HepG2 (cell line): Measurements from ENCODE around the gene AGO4. TPM values are rescaled to one million over a fixed set of nuclear protein-coding genes. Genes with fewer than 3 reads are reported as not detected.

Experiments
- HNRNPL ChIP-seq: fragments of 200-400 bp; formaldehyde crosslinking; IDR thresholded peaks from 2 replicates; pipeline ENCODE4 v1.6.1; 2017; ENCODE audit warnings: mild to moderate bottlenecking, low read depth, low read length
- HOXA3 ChIP-seq: sonication (generic); formaldehyde crosslinking; IDR thresholded peaks from 2 replicates; pipeline ENCODE4 v1.5.0; 2020; ENCODE audit warnings: missing genetic modification reagents
- KDM5B ChIP-seq: sonication (generic); formaldehyde crosslinking; IDR thresholded peaks from 2 replicates; pipeline ENCODE4 v1.4.0; 2020; ENCODE audit warnings: missing genetic modification reagents, mild to moderate bottlenecking, borderline replicate concordance
- NONO ChIP-seq, 2 experiments: fragments of 450-650 bp in 1 of 2; sonication (generic) in 1 of 2; formaldehyde crosslinking in 1 of 2; IDR thresholded peaks in 1 of 2; conservative IDR thresholded peaks in 1 of 2; 2 replicates each; pipeline versions ENCODE4 v1.6.1 to v1.8.0; 2017 to 2022; ENCODE audit warnings: mild to moderate bottlenecking in 1 of 2, missing genetic modification reagents in 1 of 2, moderate library complexity in 1 of 2
- PCBP1 ChIP-seq: fragments of 200-400 bp; formaldehyde crosslinking; IDR thresholded peaks from 2 replicates; pipeline ENCODE4 v1.6.1; 2017; ENCODE audit warnings: mild to moderate bottlenecking, low read depth, low read length, borderline replicate concordance
- PHF8 ChIP-seq: sonication (generic); formaldehyde crosslinking; IDR thresholded peaks from 2 replicates; pipeline ENCODE4 v1.5.0; 2020; ENCODE audit warnings: missing genetic modification reagents
- REPIN1 ChIP-seq: sonication (generic); formaldehyde crosslinking; IDR thresholded peaks from 2 replicates; pipeline ENCODE4 v1.8.0; 2022; ENCODE audit warnings: missing genetic modification reagents, low read depth, mild to moderate bottlenecking, borderline replicate concordance
- RFX3 ChIP-seq: IDR thresholded peaks from 2 replicates; pipeline ENCODE4 v1.6.1; 2016; ENCODE audit warnings: missing biosample characterization, missing genetic modification reagents
- SAP130 ChIP-seq: IDR thresholded peaks from 2 replicates; pipeline ENCODE4 v1.6.1; 2016; ENCODE audit warnings: low read depth
- SKI ChIP-seq: fragments of 450-650 bp; IDR thresholded peaks from one replicate; pipeline ENCODE4 v1.6.1; 2018; ENCODE audit warnings: mild to moderate bottlenecking; ENCODE audit not compliant: partially characterized antibody
- ZBTB7A ChIP-seq: sonication (generic); formaldehyde crosslinking; IDR thresholded peaks from 2 replicates; pipeline ENCODE4 v1.8.0; 2022; ENCODE audit warnings: mild to moderate bottlenecking, missing genetic modification reagents
- ZFX ChIP-seq: sonication (generic); formaldehyde crosslinking; IDR thresholded peaks from 2 replicates; pipeline ENCODE4 v1.4.0; 2020; ENCODE audit warnings: mild to moderate bottlenecking, low read depth, missing genetic modification reagents, moderate library complexity
- ZNF441 ChIP-seq: sonication (generic); formaldehyde crosslinking; IDR thresholded peaks from 2 replicates; pipeline ENCODE4 v1.7.0; 2021; ENCODE audit warnings: missing genetic modification reagents, borderline replicate concordance
- ZNF788 ChIP-seq: sonication (generic); formaldehyde crosslinking; IDR thresholded peaks from 2 replicates; pipeline ENCODE4 v1.5.0; 2020; ENCODE audit warnings: mild to moderate bottlenecking, missing genetic modification reagents, borderline replicate concordance
- ZNF883 ChIP-seq: sonication (generic); formaldehyde crosslinking; IDR thresholded peaks from 2 replicates; pipeline ENCODE4 v1.5.1; 2020; ENCODE audit warnings: mild to moderate bottlenecking, missing genetic modification reagents; ENCODE audit errors: not compliant biosample characterization
- polyA plus RNA-seq, 8 experiments: library from polyadenylated mRNA; depleted of rRNA in 3 of 8; stranded (reverse) in 7 of 8; unstranded in 1 of 8; fragments of >200 nt; fragmentation: Illumina TruSeq in 4 of 8; extraction: Trizol in 4 of 8; gene quantifications; 2 replicates each; pipeline versions ENCODE4 v1.2.1 to v1.2.3, GENCODE V29; 2011 to 2016; ENCODE audit warnings: low read depth in 4 of 8, missing spikeins in 1 of 8, mixed read lengths in 1 of 8; ENCODE audit not compliant: insufficient read depth in 1 of 8
- total RNA-seq, 5 experiments: library from RNA; depleted of rRNA; stranded (reverse); fragments of >200 nt; fragmentation: Illumina TruSeq; extraction: Trizol; gene quantifications; 2 replicates each; pipeline ENCODE4 v1.2.3, GENCODE V29; 2016; ENCODE audit warnings: low read depth in 1 of 5
- TF ChIP-seq, protein P1 (sequence below): IDR thresholded peaks from 2 replicates; pipeline ENCODE4 v1.6.1; 2016; ENCODE audit warnings: control low read depth
- TF ChIP-seq, protein P2 (sequence below): sonication (generic); formaldehyde crosslinking; IDR thresholded peaks from 2 replicates; pipeline ENCODE4 v1.4.0; 2020; ENCODE audit warnings: mild to moderate bottlenecking, missing genetic modification reagents
- TF ChIP-seq, protein P3 (sequence below): sonication (generic); formaldehyde crosslinking; IDR thresholded peaks from 2 replicates; pipeline ENCODE4 v1.9.0; 2021; ENCODE audit warnings: missing genetic modification reagents, borderline replicate concordance
- TF ChIP-seq, protein P4 (sequence below): sonication (generic); formaldehyde crosslinking; IDR thresholded peaks from 2 replicates; pipeline ENCODE4 v1.5.0; 2020; ENCODE audit warnings: missing genetic modification reagents
- TF ChIP-seq, protein P5 (sequence below): sonication (generic); formaldehyde crosslinking; IDR thresholded peaks from 2 replicates; pipeline ENCODE4 v1.5.0; 2020; ENCODE audit warnings: mild to moderate bottlenecking, missing genetic modification reagents

The AGO4 gene
- total and polyA plus RNA-seq, 2 of the 13 experiments (the other 11 are each of a cell fraction or from before 2014, with no cell fraction given): 6.0 to 13.8 TPM

DNA sequence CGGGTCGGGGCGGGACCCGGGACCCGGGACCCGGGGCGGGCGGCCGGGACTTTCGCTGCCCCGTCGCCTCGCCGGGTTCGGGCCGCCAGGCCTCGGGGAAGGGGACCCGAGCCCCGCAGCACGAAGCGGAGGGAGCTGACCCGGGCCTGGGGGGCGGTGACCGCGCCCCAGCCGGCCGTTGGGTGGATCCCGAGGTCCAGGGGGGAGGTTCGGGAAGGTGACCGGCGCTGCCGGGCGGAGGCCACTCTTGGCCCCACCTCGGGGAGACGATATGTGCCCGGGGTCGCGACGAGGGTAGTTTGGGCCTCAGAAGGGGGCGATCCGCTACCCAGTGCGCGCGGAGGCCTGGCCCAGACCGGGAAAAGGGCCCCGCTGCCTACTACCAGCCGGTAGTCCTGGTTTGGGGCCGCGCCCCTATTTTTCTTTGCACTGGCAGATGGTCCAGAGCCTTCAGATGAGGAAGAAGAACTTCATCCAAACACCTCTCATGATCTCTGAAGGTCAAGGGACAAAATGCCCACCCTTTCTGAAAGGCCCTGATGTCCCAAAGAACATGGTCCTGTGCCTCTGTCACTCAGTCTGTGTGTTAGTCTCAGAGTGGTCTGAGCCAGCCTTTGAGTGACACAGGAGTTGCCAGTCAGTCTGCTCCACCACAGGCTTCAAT is 766 bp downstream of the AGO4 start (continued):
- TF ChIP-seq, protein P1, sequence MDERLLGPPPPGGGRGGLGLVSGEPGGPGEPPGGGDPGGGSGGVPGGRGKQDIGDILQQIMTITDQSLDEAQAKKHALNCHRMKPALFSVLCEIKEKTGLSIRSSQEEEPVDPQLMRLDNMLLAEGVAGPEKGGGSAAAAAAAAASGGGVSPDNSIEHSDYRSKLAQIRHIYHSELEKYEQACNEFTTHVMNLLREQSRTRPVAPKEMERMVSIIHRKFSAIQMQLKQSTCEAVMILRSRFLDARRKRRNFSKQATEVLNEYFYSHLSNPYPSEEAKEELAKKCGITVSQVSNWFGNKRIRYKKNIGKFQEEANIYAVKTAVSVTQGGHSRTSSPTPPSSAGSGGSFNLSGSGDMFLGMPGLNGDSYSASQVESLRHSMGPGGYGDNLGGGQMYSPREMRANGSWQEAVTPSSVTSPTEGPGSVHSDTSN (CRISPR knock-in tag): peak; percentile 39; the same call in 1 of the 2 replicates
- TF ChIP-seq, protein P2, sequence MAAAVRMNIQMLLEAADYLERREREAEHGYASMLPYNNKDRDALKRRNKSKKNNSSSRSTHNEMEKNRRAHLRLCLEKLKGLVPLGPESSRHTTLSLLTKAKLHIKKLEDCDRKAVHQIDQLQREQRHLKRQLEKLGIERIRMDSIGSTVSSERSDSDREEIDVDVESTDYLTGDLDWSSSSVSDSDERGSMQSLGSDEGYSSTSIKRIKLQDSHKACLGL (CRISPR knock-in tag): 0 out of 2 replicates have a peak, but pooled peaks have one; percentile 55
- TF ChIP-seq SKI (peak; percentile 4), SAP130 (CRISPR knock-in tag) (peak; percentile 29; the same call in 1 of the 2 replicates), HOXA3 (peak; percentile 22; the same call in 1 of the 2 replicates), RFX3 (CRISPR knock-in tag) (no peak), NONO (IDR thresholded peaks at IDR 0.05) (no peak), NONO (CRISPR knock-in tag; conservative IDR thresholded peaks at IDR 0.05) (no peak), ZBTB7A (peak; percentile 49; the same call in 1 of the 2 replicates), KDM5B (peak; percentile 62; the same call in 1 of the 2 replicates), HNRNPL (no peak), PCBP1 (no peak), REPIN1 (CRISPR knock-in tag) (no peak), ZNF441 (CRISPR knock-in tag) (no peak), ZNF883 (CRISPR knock-in tag) (no peak), ZNF788 (0 out of 2 replicates have a peak, but pooled peaks have one; percentile 35), PHF8 (CRISPR knock-in tag) (peak; percentile 65), ZFX (CRISPR knock-in tag) (peak; percentile 75)
- TF ChIP-seq, protein P3, sequence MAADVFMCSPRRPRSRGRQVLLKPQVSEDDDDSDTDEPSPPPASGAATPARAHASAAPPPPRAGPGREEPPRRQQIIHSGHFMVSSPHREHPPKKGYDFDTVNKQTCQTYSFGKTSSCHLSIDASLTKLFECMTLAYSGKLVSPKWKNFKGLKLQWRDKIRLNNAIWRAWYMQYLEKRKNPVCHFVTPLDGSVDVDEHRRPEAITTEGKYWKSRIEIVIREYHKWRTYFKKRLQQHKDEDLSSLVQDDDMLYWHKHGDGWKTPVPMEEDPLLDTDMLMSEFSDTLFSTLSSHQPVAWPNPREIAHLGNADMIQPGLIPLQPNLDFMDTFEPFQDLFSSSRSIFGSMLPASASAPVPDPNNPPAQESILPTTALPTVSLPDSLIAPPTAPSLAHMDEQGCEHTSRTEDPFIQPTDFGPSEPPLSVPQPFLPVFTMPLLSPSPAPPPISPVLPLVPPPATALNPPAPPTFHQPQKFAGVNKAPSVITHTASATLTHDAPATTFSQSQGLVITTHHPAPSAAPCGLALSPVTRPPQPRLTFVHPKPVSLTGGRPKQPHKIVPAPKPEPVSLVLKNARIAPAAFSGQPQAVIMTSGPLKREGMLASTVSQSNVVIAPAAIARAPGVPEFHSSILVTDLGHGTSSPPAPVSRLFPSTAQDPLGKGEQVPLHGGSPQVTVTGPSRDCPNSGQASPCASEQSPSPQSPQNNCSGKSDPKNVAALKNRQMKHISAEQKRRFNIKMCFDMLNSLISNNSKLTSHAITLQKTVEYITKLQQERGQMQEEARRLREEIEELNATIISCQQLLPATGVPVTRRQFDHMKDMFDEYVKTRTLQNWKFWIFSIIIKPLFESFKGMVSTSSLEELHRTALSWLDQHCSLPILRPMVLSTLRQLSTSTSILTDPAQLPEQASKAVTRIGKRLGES (CRISPR knock-in tag): no peak
- TF ChIP-seq, protein P4, sequence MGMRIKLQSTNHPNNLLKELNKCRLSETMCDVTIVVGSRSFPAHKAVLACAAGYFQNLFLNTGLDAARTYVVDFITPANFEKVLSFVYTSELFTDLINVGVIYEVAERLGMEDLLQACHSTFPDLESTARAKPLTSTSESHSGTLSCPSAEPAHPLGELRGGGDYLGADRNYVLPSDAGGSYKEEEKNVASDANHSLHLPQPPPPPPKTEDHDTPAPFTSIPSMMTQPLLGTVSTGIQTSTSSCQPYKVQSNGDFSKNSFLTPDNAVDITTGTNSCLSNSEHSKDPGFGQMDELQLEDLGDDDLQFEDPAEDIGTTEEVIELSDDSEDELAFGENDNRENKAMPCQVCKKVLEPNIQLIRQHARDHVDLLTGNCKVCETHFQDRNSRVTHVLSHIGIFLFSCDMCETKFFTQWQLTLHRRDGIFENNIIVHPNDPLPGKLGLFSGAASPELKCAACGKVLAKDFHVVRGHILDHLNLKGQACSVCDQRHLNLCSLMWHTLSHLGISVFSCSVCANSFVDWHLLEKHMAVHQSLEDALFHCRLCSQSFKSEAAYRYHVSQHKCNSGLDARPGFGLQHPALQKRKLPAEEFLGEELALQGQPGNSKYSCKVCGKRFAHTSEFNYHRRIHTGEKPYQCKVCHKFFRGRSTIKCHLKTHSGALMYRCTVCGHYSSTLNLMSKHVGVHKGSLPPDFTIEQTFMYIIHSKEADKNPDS (CRISPR knock-in tag): no peak
- TF ChIP-seq, protein P5, sequence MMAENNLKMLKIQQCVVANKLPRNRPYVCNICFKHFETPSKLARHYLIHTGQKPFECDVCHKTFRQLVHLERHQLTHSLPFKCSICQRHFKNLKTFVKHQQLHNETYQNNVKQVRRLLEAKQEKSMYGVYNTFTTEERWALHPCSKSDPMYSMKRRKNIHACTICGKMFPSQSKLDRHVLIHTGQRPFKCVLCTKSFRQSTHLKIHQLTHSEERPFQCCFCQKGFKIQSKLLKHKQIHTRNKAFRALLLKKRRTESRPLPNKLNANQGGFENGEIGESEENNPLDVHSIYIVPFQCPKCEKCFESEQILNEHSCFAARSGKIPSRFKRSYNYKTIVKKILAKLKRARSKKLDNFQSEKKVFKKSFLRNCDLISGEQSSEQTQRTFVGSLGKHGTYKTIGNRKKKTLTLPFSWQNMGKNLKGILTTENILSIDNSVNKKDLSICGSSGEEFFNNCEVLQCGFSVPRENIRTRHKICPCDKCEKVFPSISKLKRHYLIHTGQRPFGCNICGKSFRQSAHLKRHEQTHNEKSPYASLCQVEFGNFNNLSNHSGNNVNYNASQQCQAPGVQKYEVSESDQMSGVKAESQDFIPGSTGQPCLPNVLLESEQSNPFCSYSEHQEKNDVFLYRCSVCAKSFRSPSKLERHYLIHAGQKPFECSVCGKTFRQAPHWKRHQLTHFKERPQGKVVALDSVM (CRISPR knock-in tag): peak; percentile 24; the same call in 1 of the 2 replicates
